GM12878 (cell line): ENCODE measurements around the gene PROCA1. TPM values are rescaled to one million over a fixed set of nuclear protein-coding genes. Genes with fewer than 3 reads are reported as not detected.

Experiments used
- DPF2 ChIP-seq: fragments of 450-650 bp; IDR thresholded peaks from 2 replicates; pipeline ENCODE4 v1.6.1; 2017; ENCODE audit warnings: mild to moderate bottlenecking
- IKZF2 ChIP-seq, 2 experiments: fragments of 450-650 bp; IDR thresholded peaks; 2 replicates each; pipeline ENCODE4 v1.6.1; 2017; ENCODE audit warnings: mild to moderate bottlenecking in 2 of 2, moderate library complexity in 2 of 2
- IRF4 ChIP-seq: IDR thresholded peaks from 2 replicates; pipeline ENCODE4 v1.6.1; 2011; ENCODE audit warnings: low read depth, low read length
- IRF5 ChIP-seq: fragments of 450-650 bp; IDR thresholded peaks from 2 replicates; pipeline ENCODE4 v1.6.1; 2017; ENCODE audit warnings: borderline replicate concordance
- MLLT1 ChIP-seq: fragments of 450-650 bp; IDR thresholded peaks from 2 replicates; pipeline ENCODE4 v1.6.1; 2016; ENCODE audit warnings: mild to moderate bottlenecking
- MTA2 ChIP-seq: fragments of 450-650 bp; IDR thresholded peaks from 2 replicates; pipeline ENCODE4 v1.6.1; 2016; ENCODE audit warnings: low read depth, mild to moderate bottlenecking, moderate library complexity
- RAD51 ChIP-seq: fragments of 450-650 bp; IDR thresholded peaks from 2 replicates; pipeline ENCODE4 v1.6.1; 2016; ENCODE audit warnings: moderate library complexity, mild to moderate bottlenecking, inconsistent platforms
- REST ChIP-seq: IDR thresholded peaks from 2 replicates; pipeline ENCODE4 v1.6.1; 2012; ENCODE audit warnings: mild to moderate bottlenecking, low read depth, low read length
- TCF12 ChIP-seq: IDR thresholded peaks from 2 replicates; pipeline ENCODE4 v1.6.1; 2011; ENCODE audit warnings: low read depth, mild to moderate bottlenecking, low read length
- polyA plus RNA-seq, 11 experiments: library from polyadenylated mRNA; depleted of rRNA in 4 of 11; unstranded in 6 of 11; stranded (reverse) in 5 of 11; fragments of >200 nt; fragmentation: Nextera tagmentation in 4 of 11; fragmentation: Illumina TruSeq in 1 of 11; extraction: Ambion mirVana in 4 of 11; extraction: Trizol in 1 of 11; gene quantifications; 1 replicate in 1 of 11; 2 replicates in 10 of 11; pipeline versions ENCODE4 v1.2.1 to v1.2.3, GENCODE V29; 2011 to 2016; ENCODE audit warnings: inconsistent platforms in 2 of 11, missing spikeins in 2 of 11, low read depth in 1 of 11
- total RNA-seq, 4 experiments: library from RNA; depleted of rRNA in 3 of 4; stranded (reverse); fragments of >200 nt in 3 of 4; fragmentation: Illumina TruSeq in 1 of 4; extraction: Trizol in 1 of 4; gene quantifications; 2 replicates each; pipeline versions ENCODE4 v1.2.1 to v1.2.3, GENCODE V29; 2013 to 2021

PROCA1 gene
- total and polyA plus RNA-seq, 10 of the 15 experiments (the other 5 are each of a cell fraction or from before 2014, with no cell fraction given) = 0.35 to 4.8 (median 1.4) TPM

GRCh38 chr17:28738680-28739384 is 27.1 kb upstream of the PROCA1 start (continued):
- TF ChIP-seq REST (no peak), MTA2 (peak; percentile 68), IKZF2 (IDR thresholded peaks at IDR 0.05) (peak; percentile 88 to 90), DPF2 (peak; percentile 65; the same call in 1 of the 2 replicates), TCF12 (peak; percentile 100), IRF5 (no peak), MLLT1 (peak; percentile 7; the same call in 1 of the 2 replicates), RAD51 (no peak), IRF4 (0 out of 2 replicates have a peak, but pooled peaks have one; percentile 13)
